ENCODE results near the gene YBX1.
"Not testable (repeated sequence)": the region's sequence is repeated elsewhere in the genome, so short reads cannot be mapped to it uniquely, and the experiment has no call there.

Gene YBX1

GRCh38 chr1:42679364-42679983 lies 2.7 kb upstream of the YBX1 start:
- no peaks in the 10 kb centered on the region for H3K9me2 ChIP-seq (replicated peaks; ENCODE audit: low read depth, low read length)
- H3K9me3 ChIP-seq (ENCODE audit: insufficient read depth, low read depth, low read length) = no peaks in the 10 kb centered on the region
- no peaks in the 10 kb centered on the region for H3K27me3 ChIP-seq (ENCODE audit: insufficient read depth, low read length, poor library complexity, severe bottlenecking)
- H3K4me2 ChIP-seq (ENCODE audit: low read depth, low read length, poor library complexity, severe bottlenecking) = no peak overlapping the region
- H4K20me1 ChIP-seq (ENCODE audit: insufficient read depth, low read length, poor library complexity, severe bottlenecking) = peaks cover 15% of the 10 kb centered on the region
- peaks cover 26% of the 10 kb centered on the region for H3K36me3 ChIP-seq (ENCODE audit: insufficient read depth, low read length)
- H3K4me1 ChIP-seq (ENCODE audit: insufficient read depth, low read length, poor library complexity, severe bottlenecking) = peaks cover 22% of the 10 kb centered on the region
- no peak overlapping the region for H3K9ac ChIP-seq (ENCODE audit: low read depth, low read length, poor library complexity, severe bottlenecking)
- H3K79me2 ChIP-seq (ENCODE audit: insufficient read depth, low read length) = peaks cover 40% of the 10 kb centered on the region
- no peak overlapping the region for H2AFZ ChIP-seq (ENCODE audit: low read length)
- no peak for TF ChIP-seq EZH2phosphoT487 (IDR thresholded peaks at IDR 0.05; ENCODE audit: borderline replicate concordance)
- TF ChIP-seq, protein P1, sequence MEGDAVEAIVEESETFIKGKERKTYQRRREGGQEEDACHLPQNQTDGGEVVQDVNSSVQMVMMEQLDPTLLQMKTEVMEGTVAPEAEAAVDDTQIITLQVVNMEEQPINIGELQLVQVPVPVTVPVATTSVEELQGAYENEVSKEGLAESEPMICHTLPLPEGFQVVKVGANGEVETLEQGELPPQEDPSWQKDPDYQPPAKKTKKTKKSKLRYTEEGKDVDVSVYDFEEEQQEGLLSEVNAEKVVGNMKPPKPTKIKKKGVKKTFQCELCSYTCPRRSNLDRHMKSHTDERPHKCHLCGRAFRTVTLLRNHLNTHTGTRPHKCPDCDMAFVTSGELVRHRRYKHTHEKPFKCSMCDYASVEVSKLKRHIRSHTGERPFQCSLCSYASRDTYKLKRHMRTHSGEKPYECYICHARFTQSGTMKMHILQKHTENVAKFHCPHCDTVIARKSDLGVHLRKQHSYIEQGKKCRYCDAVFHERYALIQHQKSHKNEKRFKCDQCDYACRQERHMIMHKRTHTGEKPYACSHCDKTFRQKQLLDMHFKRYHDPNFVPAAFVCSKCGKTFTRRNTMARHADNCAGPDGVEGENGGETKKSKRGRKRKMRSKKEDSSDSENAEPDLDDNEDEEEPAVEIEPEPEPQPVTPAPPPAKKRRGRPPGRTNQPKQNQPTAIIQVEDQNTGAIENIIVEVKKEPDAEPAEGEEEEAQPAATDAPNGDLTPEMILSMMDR (conservative IDR thresholded peaks at IDR 0.05; ENCODE audit: low read length) = no peak
- no peaks in the 10 kb centered on the region for H3F3A ChIP-seq (ENCODE audit: low read depth)
- H3K4me3 ChIP-seq (ENCODE audit: low read length, poor library complexity, severe bottlenecking) = no peak overlapping the region

- Histone ChIP-seq H4K20me1 (ENCODE audit: insufficient read depth, low read length, poor library complexity, severe bottlenecking) (peaks cover 21% of the 10 kb centered on the region), H3K4me2 (ENCODE audit: low read depth, low read length, poor library complexity, severe bottlenecking) (peak overlapping the region; percentile 90), H3K27me3 (ENCODE audit: insufficient read depth, low read length, poor library complexity, severe bottlenecking) (no peaks in the 10 kb centered on the region), H3F3A (ENCODE audit: low read depth) (no peaks in the 10 kb centered on the region), H3K4me3 (ENCODE audit: low read length, poor library complexity, severe bottlenecking) (peak overlapping the region; percentile 83), H2AFZ (ENCODE audit: low read length) (no peak overlapping the region), H3K79me2 (ENCODE audit: insufficient read depth, low read length) (peaks cover 45% of the 10 kb centered on the region), H3K9ac (ENCODE audit: low read depth, low read length, poor library complexity, severe bottlenecking) (peak overlapping the region; percentile 92), H3K36me3 (ENCODE audit: insufficient read depth, low read length) (peaks cover 22% of the 10 kb centered on the region), H3K9me2 (replicated peaks; ENCODE audit: low read depth, low read length) (no peaks in the 10 kb centered on the region), H3K9me3 (ENCODE audit: insufficient read depth, low read depth, low read length) (no peaks in the 10 kb centered on the region), H3K4me1 (ENCODE audit: insufficient read depth, low read length, poor library complexity, severe bottlenecking) (peaks cover 28% of the 10 kb centered on the region)
- no peak for TF ChIP-seq EZH2phosphoT487 (IDR thresholded peaks at IDR 0.05; ENCODE audit: borderline replicate concordance)
- TF ChIP-seq, protein P1 (conservative IDR thresholded peaks at IDR 0.05; ENCODE audit: low read length) = no peak
These were observed 2.2 kb upstream of the YBX1 start for GRCh38 chr1:42680055-42680454.

GRCh38 chr1:42680921-42681683 lies 1.1 kb upstream of the YBX1 start:
- peaks cover 32% of the 10 kb centered on the region for H4K20me1 ChIP-seq (ENCODE audit: insufficient read depth, low read length, poor library complexity, severe bottlenecking)
- peaks cover 12% of the 10 kb centered on the region for H3K36me3 ChIP-seq (ENCODE audit: insufficient read depth, low read length)
- H3K4me2 ChIP-seq (ENCODE audit: low read depth, low read length, poor library complexity, severe bottlenecking) = peak overlapping the region; percentile 90
- no peak for TF ChIP-seq EZH2phosphoT487 (IDR thresholded peaks at IDR 0.05; ENCODE audit: borderline replicate concordance)
- TF ChIP-seq, protein P1 (conservative IDR thresholded peaks at IDR 0.05; ENCODE audit: low read length) = 0 out of 2 replicates have a peak, but pooled peaks have one; percentile 19
- no peaks in the 10 kb centered on the region for H3K9me3 ChIP-seq (ENCODE audit: insufficient read depth, low read depth, low read length)
- peaks cover 38% of the 10 kb centered on the region for H3K4me1 ChIP-seq (ENCODE audit: insufficient read depth, low read length, poor library complexity, severe bottlenecking)
- H3K9me2 ChIP-seq (replicated peaks; ENCODE audit: low read depth, low read length) = no peaks in the 10 kb centered on the region
- H3K79me2 ChIP-seq (ENCODE audit: insufficient read depth, low read length) = peaks cover 56% of the 10 kb centered on the region
- H3F3A ChIP-seq (ENCODE audit: low read depth) = no peaks in the 10 kb centered on the region
- no peaks in the 10 kb centered on the region for H3K27me3 ChIP-seq (ENCODE audit: insufficient read depth, low read length, poor library complexity, severe bottlenecking)
- peak overlapping the region; percentile 92 for H3K9ac ChIP-seq (ENCODE audit: low read depth, low read length, poor library complexity, severe bottlenecking)
- peak overlapping the region; percentile 83 for H3K4me3 ChIP-seq (ENCODE audit: low read length, poor library complexity, severe bottlenecking)
- H2AFZ ChIP-seq (ENCODE audit: low read length) = peak overlapping the region; percentile 79

DNA sequence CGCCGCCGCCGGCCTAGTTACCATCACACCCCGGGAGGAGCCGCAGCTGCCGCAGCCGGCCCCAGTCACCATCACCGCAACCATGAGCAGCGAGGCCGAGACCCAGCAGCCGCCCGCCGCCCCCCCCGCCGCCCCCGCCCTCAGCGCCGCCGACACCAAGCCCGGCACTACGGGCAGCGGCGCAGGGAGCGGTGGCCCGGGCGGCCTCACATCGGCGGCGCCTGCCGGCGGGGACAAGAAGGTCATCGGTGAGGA lies 193 bp downstream of the YBX1 start:
- H3K9me3 ChIP-seq (ENCODE audit: insufficient read depth, low read depth, low read length); H2AFZ ChIP-seq (ENCODE audit: low read length); H3K27me3 ChIP-seq (ENCODE audit: insufficient read depth, low read length, poor library complexity, severe bottlenecking); H3F3A ChIP-seq (ENCODE audit: low read depth); H3K4me2 ChIP-seq (ENCODE audit: low read depth, low read length, poor library complexity, severe bottlenecking); H3K9me2 ChIP-seq (replicated peaks; ENCODE audit: low read depth, low read length): not testable (repeated sequence)
- peaks cover 48% of the 10 kb centered on the region for H3K4me1 ChIP-seq (ENCODE audit: insufficient read depth, low read length, poor library complexity, severe bottlenecking)
- H3K36me3 ChIP-seq (ENCODE audit: insufficient read depth, low read length) = peaks cover 12% of the 10 kb centered on the region
- peak overlapping the region; percentile 83 for H3K4me3 ChIP-seq (ENCODE audit: low read length, poor library complexity, severe bottlenecking)
- H4K20me1 ChIP-seq (ENCODE audit: insufficient read depth, low read length, poor library complexity, severe bottlenecking) = peaks cover 45% of the 10 kb centered on the region
- peak overlapping the region; percentile 16 for H3K9ac ChIP-seq (ENCODE audit: low read depth, low read length, poor library complexity, severe bottlenecking)
- H3K79me2 ChIP-seq (ENCODE audit: insufficient read depth, low read length) = peaks cover 69% of the 10 kb centered on the region

All from Loucy (cell line).